Activated CD4-positive, alpha-beta T cell treated with anti-CD3 and anti-CD28 coated beads, Interleukin-2, amount 50 U/mL, for 4 hours (primary cell): ENCODE measurements around the gene CES2.
"Not testable (repeated sequence)": the region's sequence is repeated elsewhere in the genome, so short reads cannot be mapped to it uniquely, and the experiment has no call there.

Source experiments
- DNase-seq, 2 experiments: peaks; one replicate each; pipeline ENCODE4 v3.0.0-alpha.2; 2020

CES2 gene

DNA sequence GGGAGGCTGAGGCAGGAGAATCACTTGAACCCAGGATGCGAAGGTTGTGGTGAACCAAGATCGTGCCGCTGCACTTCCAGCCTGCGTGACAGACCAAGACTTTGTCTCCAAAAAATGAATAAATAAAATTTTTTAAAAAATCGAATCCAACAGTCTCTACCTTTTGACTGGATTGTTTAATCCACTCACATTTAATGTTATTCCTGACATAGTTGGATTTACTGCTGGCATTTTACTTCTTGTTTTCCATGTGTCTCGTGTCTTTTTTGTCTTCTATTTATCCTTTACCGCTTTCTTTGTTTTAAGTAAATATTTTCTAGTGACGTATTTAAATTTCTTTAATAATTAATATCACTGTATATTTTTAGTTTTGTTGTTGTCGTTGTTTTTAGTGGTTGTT lies 47.7 kb downstream of the CES2 start:
- DNase-seq, result no peak

DNA sequence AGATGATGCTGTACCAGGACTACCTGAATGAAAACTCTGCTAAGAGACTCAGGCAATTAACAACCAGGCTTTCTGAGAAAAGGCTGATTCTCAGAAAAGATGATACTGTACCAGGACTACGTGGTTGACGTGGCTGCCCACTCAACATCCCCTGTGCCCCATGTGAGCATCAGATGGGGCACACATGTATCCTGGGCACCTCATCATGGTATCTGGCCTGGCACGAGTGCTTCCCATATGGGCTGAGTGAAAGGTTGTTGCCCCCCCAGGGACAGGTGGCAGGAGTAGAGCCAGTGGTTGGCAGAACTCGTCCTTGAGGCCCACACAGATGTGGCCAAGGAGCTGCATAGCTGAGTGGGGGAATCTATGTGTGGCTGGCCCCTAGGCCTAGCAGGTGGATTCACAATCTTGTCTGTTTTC lies 49.6 kb downstream of the CES2 start:
- peak; percentile 56 to 68 for DNase-seq

DNA sequence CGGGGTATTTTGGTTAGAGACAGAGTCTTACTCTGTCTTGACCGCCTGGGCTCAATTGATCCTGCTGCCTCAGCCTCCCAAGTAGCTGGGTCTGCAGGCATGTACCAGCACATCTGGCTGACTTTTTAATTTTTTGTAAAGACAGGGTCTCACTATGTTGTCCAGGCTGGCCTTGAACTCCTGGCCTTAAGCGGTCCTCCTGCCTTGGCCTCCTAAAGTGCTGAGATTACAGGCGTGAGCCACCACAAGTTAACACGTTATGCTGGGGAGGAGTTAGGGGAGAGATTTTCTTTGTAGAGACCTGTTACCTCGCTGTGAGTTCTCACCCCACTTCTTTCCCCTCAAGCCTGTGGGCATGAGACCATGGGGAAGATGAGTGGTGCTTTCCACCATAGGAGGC lies 51.2 kb downstream of the CES2 start:
- DNase-seq, result no peak

DNA sequence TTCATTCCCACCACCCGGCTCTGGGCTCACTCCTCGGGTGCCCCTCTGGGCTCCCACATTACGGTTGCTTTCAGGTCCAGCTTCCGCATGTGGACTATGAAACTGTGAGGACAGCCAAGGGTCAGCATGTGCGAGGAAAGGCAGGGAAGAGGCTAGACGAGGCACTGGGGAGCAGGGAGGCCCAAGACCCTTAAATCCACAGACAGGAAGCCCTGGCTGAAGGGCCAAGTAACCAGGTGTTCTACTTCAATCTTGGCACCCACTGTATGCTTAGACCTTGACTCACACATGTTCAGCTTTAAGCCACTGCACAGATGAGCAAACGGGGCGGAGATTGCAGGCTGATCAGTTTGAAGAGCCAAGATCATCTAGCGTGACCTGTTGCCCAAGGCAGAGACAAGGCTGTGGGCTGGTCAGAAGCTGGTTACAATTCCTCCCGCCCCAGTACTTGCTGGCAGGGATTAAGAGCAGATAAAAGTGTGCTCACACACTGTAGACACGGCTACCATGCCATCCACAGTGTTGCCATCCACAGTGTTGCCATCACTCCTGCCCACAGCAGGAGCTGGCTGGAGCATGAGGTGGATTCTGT lies 53.0 kb downstream of the CES2 start, which contains the start of gene CES4A:
TSS of gene CES4A (plus strand) at position 393 of the 592 bp plus-strand sequence. CDS start at position 577, 184 bp downstream.
- no peak for DNase-seq

DNA sequence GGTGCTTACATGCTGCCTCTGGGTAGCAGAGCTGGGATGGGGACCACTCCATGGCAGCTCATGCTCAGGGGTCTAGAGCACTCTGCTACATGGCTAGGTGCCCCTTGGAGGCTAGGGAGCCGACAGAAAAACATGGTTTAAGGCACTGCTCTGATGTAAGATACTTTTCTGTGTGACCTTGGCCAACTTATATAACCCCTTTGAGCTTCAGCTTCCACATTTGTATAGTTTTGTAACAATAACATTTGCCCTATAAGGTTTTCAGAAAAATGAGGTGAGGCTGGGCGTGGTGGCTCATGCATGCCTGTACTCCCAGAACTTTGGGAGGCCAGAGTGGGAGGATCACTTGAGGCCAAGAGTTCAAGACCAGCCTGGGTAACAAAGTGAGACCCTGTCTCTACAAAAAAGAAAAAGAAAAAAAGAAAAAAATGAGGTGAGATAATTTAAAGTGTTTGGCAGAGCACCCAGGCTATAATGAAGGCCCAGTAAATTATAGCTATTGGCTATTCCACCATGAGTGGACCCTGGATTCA lies 56.3 kb downstream of the CES2 start:
- DNase-seq, result no peak

DNA sequence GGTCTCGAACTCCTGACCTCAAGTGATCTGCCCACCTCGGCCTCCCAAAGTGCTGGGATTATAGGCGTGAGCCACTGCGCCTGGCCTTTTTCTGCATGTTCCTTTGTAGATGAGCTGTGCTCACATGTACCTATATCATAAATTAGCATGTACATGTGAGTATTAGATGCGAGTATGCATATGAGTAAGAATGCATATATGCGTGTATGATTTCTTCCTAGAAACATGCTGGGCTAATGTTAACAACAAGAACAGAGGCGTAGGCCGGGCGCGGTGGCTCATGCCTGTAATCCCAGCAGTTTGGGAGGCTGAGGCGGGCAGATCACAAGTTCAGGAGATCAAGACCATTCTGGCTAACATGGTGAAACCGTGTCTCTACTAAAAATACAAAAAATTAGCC lies 58.2 kb downstream of the CES2 start:
- DNase-seq, result not testable (repeated sequence)
